ENCODE results near the gene HCN1. TPM values are rescaled to one million over a fixed set of nuclear protein-coding genes. Genes with fewer than 3 reads are reported as not detected.
"Not testable (repeated sequence)": the region's sequence is repeated elsewhere in the genome, so short reads cannot be mapped to it uniquely, and the experiment has no call there.

HCN1 gene
- polyA plus RNA-seq, 4 donors, result 0.02 to 0.08 (median 0.04) TPM; not detected in 1

DNA sequence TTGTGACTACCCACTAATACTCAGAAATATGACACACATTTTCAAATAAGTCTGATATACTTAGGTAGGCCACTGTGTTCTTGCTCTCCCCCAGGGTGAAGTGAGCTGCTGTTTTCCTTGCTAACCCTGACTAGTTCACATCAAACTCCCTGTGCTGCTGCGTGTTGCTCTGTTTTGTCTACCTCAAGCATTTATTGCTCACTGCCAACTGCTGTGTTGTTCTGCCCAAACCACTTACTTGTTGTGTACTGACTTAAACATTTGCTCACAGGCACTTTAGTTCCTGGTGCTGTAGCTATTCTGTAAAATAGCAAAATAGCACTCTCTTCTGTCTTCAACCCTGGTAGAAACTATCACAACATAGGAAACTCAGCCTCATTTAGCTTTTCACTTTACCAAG lies 255.7 kb downstream of the HCN1 start:
- DNase-seq (ENCODE audit: low read depth in 4 of 4, low spot score in 2 of 4), result no peak

DNA sequence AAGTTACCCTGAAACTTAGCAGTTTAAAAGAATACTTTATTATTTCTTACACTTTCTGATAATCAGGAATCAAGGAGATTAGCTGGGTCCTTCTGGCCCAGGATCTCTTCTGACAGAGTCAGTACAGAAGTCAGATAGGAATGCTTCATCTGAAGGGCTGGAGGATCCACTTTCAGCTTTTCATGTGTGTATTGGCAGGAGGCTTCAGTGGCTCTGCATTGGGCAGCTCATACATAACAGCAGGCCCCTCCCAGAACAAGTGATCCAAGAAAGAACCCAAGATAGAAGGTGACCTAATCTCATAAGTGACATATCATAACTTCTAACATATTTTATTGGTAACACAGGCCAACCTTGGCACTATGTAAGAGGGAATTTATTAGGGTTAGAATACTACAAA lies 258.4 kb downstream of the HCN1 start:
- DNase-seq (ENCODE audit: low read depth in 4 of 4, low spot score in 2 of 4), result no peak

DNA sequence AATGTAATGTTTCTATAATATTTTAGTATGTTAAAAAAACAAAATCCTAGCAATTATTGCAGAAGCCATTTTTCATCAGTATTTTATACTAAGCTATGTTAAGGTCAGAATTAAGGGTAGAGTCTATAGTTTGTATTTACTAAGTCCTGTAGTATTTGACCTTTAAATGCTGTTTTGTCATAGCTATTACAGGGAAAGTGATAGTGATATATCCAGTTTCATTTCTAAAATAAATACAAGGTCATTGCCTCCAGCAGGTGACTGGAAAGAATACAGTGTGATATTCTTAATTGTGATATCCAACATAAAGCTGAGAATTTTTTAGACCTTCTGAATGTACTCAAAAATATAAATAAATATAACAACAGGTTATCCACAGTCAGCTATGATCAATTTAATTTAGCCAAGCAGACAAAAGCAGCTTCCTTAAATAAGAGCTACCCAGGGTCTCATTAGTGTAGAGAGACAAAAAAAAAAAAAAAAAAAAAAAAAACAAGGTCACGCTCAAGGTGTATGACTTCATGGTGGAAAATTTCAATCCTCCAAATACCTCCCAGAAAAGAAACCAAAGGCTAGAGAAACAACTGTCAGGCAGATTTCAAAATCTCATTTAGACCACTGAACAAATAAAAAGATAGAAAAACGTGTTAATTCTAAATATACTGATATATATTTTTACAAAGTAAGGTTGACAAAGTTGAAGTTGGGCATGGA lies 278.7 kb downstream of the HCN1 start:
- no peak for DNase-seq (ENCODE audit: low read depth in 4 of 4, low spot score in 2 of 4)

DNA sequence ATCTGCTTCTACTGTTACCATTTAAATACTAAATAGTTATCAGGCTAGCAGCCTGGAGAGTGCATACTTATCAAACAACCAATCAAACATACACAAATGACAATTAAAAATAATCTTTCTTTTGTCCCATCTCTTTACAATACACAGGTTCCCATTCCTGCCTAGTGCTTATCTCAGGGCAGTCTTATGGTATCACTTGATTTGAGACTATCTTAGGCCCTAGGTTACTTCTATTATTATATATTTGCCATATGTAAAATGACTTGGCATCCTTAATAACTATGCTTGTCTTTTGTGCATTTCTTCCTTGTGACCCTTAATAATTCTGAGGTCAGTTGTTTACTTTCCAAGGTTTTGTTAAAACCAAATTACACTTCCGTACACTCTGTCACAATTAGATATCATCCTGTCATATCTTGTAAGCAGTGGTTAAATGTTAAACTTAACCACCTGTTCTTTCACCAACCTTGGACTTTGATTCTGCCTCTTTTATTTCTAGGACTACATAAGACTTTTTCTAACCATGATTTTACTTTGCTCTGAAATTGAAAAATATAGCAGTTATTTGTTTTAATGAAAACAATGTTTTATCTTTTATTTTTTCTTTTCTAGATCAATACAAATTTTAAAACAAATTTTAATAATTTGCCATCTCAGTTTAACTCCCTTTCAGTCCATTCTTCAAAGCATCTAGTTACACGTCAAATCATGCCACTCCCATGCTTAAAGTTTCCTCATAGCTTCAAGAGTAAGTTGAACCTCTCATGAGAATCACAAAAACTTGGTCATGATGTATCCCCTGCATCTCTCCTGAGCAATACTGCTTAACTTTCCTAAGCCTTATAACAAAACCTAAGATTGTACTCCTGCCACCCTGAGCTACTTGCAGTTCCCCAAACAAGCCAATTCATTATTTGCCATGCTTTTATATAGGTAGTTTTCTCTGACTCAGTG lies 281.3 kb downstream of the HCN1 start:
- no peak for DNase-seq (ENCODE audit: low read depth in 4 of 4, low spot score in 2 of 4)

DNA sequence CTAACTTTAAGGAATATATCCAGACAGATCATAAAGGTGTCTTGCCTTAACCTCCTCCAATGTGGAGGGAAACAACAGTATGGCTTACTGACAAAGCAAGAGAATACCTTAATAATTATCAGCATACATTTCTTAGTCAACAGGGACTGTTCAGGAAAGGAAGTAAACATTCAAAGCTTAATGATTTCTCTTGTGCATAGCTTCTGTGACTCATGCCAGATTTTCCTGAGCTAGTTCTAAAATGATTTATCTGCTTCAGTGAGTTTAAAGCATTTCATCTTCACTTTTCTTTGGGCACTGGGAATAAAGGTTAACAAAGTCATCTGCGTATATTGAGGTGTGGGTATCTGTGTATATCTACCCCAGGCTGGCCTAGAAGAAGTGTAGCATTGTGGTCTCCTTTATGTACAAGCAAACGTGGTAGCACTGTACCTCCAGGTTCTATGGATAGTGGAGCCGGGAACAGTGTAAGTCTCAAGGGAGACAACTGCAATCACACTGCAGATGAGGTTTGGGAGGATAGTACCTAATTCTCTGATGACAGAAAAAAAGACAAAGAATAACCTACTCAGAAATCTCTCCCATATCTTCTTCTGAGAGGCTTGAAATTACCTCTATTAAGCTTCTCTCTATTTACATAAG lies 284.1 kb downstream of the HCN1 start:
- no peak for DNase-seq (ENCODE audit: low read depth in 4 of 4, low spot score in 2 of 4)

DNA sequence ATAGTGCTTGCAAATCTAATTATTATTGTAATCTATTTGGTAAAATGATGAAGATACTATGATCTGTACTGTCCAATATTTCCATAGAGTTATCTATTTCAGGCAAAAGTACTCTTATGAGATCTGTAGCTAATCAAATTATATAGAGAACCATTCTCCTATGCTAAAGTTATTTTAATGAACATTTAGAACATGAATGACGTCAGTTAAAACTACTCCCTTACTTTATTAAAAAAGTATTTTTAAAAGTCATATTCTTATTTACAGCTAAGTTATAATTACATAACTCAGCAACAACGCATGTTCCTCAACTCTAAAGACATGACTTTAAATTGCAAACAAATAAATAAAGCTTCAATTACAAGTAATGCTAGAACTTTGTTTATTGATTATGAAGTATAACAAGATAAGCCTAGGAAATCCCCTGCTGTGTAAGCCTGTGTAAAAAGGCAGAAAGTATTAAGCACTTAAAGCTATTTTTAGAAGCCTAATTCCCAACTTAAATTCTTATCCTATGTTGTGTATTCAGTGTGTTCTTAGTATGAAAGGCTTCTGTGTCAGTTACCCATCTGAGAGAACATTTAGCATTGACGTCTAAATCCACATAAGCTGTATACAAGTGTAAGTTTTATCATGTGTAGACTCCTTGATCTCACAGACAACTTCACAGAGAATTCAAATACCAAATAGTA lies 285.7 kb downstream of the HCN1 start:
- DNase-seq (ENCODE audit: low read depth in 4 of 4, low spot score in 2 of 4), result no peak

DNA sequence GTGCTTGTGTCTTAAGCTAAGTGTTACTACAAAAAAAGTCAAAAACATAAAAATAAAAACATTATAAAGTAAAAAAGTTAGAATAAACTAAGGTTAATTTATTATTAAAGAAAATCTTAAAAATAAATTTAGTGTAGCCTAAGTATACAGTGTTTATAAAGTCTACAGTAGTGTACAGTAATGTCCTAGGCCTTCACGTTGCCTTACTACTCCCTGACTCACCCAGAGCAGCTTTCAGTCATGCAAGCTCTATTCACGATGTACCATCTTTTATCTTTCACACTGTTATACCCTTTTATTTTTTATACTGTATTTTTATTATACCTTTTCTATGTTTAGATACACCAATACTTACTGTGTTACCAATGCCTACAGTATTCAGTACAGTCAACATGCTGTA lies 288.1 kb downstream of the HCN1 start:
- no peak for DNase-seq (ENCODE audit: low read depth in 4 of 4, low spot score in 2 of 4)

DNA sequence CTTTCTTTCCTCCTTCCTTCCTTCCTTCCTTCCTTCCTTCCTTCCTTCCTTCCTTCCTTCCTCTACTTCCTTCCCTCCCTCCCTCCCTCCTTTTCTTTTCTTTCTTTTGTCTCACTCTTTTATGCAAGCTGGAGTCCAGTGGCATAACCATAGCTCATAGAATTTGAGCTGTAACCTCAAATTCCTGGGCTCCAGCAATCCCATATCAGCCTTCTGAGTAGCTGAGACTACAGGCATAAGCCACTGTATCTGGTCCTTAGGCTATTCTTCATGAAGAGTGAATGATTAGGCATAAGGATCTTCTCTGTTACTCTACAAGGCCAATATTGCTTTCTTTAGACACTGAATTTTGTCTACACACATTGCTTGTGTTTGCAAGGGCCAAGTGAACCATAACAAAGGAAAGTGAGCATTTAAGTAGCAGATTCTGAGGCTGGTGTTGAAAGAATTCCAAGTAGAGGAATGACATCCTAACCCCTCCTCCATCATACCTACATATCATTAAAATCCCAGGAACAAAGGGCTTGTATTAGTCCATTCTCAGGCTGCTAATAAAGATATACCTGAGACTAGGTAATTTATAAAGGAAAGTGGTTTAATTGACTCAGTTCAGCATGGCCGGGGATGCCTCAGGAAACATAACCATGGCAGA lies 293.2 kb downstream of the HCN1 start:
- no peak for DNase-seq (ENCODE audit: low read depth in 4 of 4, low spot score in 2 of 4)

DNA sequence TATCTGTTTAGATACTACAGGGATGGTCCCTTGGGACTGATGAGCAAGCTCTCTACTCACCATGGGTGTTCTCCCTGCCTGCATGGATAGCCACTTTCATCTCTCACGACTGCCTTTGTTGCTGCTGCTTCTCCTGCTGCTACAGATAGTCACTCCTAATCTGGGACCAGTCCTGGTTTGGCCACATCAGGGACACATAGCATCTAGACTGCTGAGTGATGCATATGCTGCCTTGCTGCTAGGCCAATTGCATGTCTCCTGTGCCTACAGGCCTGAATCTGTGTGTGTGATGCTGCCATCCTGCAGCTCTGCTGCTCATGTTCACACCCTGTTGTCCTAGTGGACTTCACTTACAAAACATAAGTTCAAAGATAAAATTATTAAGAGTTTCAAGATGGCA lies 297.1 kb downstream of the HCN1 start:
- no peak for DNase-seq (ENCODE audit: low read depth in 4 of 4, low spot score in 2 of 4)

DNA sequence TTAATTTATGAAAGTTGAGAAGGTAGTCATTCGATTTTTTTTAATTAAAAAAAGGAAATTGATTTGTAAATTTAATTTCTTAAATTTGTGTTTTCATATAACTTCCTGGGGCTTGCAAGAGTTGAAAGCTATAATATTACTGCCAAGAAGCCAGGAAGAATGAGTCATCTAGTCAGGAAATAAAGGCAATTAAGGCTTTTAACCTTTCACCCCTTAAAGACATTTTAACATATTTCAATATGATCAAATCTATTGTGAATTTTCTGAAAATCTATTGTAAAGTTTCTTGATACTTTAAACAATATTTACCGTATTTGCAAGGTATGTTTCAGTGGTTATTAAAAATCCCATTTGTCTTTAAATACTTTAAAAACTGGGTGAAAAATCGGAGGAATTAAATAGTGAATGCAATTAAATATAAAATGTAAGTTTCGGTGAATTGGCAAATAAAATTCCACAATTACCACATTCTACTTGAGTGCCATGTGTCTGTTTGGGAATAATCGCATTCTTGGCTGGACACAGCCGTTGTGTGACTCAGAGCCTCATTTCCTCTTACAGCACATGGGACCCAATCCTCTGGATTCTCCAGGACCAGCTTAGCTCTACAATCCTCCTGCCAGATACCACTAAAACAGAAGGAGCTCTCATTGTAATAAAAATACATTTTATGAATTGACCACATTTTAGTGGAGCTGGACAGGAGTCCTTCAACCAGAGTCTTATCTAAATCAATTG lies 310.7 kb downstream of the HCN1 start:
- no peak for DNase-seq (ENCODE audit: low read depth in 4 of 4, low spot score in 2 of 4)

DNA sequence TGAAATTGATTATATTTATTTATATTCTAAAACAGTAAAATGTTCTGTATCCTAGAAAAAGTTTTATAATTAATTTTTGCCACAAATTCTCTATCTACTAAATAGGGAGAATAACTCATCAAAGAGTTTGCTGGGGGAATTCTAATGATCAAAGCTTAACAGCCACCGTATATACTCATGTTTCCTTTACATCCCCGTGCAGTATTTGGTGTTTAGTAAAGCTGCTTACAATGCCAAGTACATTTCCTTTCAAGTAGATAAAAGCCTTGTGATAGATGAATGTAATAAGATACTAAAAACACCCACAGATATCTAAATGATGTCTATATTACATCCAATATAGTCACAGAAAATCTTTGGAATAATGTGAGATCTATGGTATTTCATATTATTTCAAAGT lies 312.2 kb downstream of the HCN1 start:
- no peak for DNase-seq (ENCODE audit: low read depth in 4 of 4, low spot score in 2 of 4)

DNA sequence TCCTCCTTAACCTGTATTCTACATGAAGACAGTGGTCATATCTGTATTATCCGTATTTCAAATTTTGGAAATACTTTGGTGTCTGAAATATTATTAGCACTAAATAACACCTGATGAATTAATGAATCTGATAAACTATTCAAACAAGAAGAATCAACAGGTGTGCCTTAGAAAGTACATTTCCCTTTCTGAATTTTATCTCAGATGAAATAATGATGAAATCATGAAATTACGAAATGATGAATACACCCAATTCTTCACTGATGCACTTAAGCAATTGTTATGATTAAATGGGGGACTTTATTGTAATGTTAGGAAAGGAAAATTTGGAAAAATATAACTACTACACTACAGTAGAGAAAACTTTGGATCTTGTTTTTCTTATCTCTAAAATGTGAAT lies 313.6 kb downstream of the HCN1 start:
- no peak for DNase-seq (ENCODE audit: low read depth in 4 of 4, low spot score in 2 of 4)

DNA sequence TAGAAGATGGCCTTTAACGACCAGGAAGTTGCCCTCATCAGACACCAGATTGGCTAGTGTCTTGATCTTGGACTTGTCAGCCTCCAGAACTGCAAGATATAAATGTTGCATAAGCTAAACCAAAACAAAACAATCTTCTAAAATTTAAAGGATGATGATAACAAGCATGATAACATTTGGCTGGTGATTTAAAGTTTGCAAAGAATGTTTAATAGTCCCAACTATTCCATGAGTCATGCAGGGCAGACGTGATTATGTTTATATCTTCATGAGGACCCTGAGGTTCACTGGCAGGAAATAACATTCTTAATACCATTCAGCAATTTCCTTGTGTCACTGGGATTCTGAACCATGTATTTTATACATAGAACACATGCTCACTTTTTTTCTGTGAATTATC lies 319.8 kb downstream of the HCN1 start:
- no peak for DNase-seq (ENCODE audit: low read depth in 4 of 4, low spot score in 2 of 4)

DNA sequence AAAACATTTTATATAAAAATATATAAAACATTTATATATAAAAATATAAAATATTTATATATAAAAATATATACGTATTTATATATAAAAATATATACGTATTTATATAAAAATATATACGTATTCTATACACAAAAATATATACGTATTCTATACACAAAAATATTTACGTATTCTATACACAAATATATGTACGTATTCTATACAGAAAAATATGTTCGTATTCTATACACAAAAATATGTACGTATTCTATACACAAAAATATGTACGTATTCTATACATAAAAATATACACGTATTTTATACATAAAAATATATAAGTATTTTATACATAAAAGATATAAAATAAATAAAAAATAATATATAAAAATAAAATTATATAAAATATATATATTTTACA lies 323.6 kb downstream of the HCN1 start:
- DNase-seq (ENCODE audit: low read depth in 4 of 4, low spot score in 2 of 4), result no peak

DNA sequence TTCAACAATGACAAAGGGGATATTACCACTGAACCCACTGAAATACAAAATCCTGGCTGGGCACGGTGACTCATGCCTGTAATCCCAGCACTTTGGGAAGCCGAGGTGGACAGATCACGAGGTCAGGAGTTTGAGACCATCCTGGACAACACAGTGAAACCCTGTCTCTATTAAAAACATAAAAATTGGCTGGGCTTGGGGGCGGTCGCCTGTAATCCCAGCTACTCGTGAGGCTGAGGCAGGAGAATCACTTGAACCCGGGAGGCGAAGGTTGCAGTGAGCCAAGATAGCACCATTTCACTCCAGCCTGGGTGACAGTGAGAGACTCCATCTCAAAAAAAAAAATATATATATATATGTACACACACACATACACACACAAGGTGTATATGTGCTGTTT lies 324.8 kb downstream of the HCN1 start:
- not testable (repeated sequence) for DNase-seq (ENCODE audit: low read depth in 4 of 4, low spot score in 2 of 4)

DNA sequence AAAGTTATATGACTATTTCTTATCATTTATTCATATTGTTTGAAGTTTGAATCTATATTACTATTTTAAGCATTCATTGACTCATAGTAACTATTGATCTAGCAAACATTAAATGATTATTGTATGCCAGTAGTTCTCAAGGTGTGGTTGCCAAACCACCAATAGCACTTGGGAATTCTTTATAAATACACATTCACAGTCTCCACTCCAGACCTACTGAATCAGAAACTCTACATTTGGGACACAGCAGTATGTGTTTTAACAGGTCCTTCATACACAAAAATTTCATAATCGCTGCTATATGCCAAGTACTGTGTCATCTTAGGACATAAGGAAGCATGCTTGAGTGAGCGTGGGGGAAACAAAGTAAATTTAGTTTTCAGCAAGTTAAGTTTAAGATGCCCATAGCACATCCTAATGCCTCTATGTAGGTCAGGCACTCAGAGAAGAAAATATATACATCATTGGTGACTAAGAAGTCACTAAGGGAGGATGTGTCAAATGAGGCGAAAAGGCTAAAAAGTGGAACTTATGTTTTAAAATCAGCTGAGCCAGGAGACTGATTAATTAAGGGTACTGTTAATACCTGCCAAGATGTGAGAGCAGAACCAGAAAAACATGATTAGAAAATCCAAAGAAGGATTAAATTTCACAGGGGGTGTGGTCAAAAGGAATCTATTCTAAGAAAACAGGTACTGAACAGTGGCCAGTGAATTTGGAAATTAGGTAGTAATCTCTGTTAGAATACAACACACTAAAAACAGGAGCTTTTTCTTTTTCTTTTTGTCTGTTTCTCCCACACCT lies 340.8 kb downstream of the HCN1 start:
- no peak for DNase-seq (ENCODE audit: low read depth in 4 of 4, low spot score in 2 of 4)

DNA sequence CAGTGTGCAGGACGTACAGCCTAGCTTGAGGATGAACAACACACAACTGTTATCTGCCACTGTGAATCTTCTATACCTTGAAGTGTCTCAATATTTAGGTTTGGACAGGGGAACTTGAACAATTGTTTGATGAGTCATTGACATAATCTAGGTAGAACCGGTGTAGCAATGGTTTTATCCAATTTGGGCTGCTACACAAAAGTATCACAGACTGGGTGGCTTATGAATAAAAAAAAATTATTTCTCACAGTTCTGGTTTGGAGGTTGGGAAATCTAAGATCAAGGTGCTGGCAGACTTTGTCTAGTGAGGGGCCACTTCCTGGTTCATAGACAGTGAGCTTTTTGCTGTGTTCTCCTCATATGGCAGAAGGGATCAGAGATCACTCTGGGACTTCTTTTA lies 359.7 kb downstream of the HCN1 start:
- DNase-seq (ENCODE audit: low read depth in 4 of 4, low spot score in 2 of 4), result no peak

DNA sequence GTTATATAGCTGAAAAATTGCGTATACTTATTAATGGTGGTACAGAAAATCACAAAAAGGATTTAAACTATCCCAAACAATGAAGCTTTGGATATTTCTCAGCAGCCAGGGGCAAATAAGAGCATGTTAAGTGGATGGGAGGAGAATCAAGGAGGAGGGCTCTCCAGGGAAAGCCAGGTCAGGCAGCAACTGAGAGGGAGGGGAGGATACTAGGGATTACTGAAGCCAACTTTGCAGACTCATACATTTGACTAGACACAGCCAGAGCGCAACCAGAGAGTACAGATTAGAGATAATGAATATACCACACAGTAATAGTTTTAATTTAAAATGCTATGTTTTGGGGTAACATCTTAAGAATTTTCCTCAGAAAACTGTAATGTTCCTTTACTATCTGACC lies 360.2 kb downstream of the HCN1 start:
- no peak for DNase-seq (ENCODE audit: low read depth in 4 of 4, low spot score in 2 of 4)

DNA sequence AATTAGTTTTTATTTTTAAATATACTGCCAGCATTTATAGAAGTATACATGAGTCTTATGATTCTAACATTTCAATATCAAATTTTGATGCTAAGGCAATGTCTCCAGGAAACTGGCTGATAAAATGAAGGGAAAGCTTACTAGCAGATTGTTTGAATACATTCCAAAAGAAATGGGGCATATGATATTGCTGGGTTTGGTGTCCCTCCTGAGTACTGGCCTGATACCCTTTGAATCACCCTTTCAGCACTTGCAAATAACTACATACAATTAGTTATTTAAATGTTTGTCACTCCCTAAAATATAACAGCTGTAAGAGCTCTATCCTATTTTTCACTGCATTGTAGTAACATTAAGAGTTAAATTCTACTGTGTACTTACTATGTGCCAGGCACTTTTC lies 360.8 kb downstream of the HCN1 start:
- no peak for DNase-seq (ENCODE audit: low read depth in 4 of 4, low spot score in 2 of 4)
